GM21360 (cell line): Measurements from ENCODE around the gene FRAT1.
A peak's percentile ranks its signal among the peaks of the same experiment; 100 is the strongest.
"Not testable (repeated sequence)": the region's sequence is repeated elsewhere in the genome, so short reads cannot be mapped to it uniquely, and the experiment has no call there.

Source experiments
- ATAC-seq: cut with Tn5 transposase; IDR thresholded peaks from one replicate; pipeline ENCODE4 v1.9.1; 2021; ENCODE audit warnings: mild to moderate bottlenecking, moderate library complexity; ENCODE audit not compliant: unreplicated experiment

Gene FRAT1, protein sequence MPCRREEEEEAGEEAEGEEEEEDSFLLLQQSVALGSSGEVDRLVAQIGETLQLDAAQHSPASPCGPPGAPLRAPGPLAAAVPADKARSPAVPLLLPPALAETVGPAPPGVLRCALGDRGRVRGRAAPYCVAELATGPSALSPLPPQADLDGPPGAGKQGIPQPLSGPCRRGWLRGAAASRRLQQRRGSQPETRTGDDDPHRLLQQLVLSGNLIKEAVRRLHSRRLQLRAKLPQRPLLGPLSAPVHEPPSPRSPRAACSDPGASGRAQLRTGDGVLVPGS

GRCh38 chr10:97318772-97319651, at the start of gene FRAT1:
TSS of gene FRAT1 (plus strand) at chr10:97319271. CDS start at chr10:97319454, 183 bp downstream.
- ATAC-seq: peak; percentile 76

GRCh38 chr10:97270523-97271154, 48.4 kb upstream of the FRAT1 start:
- ATAC-seq: no peak

GRCh38 chr10:97273700-97274099, 45.4 kb upstream of the FRAT1 start:
- ATAC-seq: no peak

GRCh38 chr10:97274828-97275227, 44.2 kb upstream of the FRAT1 start:
- ATAC-seq: no peak

GRCh38 chr10:97277551-97277950, 41.5 kb upstream of the FRAT1 start:
- no peak for ATAC-seq

- ATAC-seq: no peak
These were observed 40.5 kb upstream of the FRAT1 start for GRCh38 chr10:97278491-97278989.

DNA sequence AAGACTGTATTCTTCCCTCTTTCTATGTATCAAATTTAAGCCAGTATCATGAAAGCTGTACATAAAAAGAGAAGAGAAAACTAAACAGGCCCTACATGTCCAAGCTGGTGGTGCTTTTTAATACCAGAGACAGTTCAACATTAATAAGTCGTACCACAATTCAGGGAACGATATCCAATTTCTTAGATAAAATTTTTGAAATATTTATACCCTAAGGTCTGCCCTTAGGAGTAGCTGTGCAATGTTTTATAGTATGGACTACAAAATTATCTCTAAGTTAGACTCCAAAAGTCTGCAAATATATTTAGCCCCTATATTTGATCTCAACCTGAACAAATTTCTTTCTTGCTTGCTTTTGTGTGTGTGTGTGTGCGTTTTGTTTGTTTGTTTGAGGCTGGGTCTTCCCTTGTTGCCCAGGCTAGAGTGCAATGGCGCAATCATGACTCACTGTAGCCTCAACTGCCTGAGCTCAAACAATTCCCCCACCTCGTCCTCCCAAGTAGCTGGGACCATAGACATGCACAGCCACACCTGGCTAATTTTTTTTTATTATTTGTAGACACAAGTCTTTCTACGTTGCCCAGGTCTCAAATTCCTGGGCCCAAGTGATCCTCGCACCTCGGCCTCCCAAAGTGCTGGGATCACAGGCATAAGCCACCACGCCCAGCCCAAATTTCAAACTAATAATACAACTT, 39.8 kb upstream of the FRAT1 start:
- no peak for ATAC-seq

- ATAC-seq: no peak
These were observed 38.3 kb upstream of the FRAT1 start for GRCh38 chr10:97280783-97281182.

- not testable (repeated sequence) for ATAC-seq
These were observed 29.0 kb upstream of the FRAT1 start for GRCh38 chr10:97290076-97290475.

DNA sequence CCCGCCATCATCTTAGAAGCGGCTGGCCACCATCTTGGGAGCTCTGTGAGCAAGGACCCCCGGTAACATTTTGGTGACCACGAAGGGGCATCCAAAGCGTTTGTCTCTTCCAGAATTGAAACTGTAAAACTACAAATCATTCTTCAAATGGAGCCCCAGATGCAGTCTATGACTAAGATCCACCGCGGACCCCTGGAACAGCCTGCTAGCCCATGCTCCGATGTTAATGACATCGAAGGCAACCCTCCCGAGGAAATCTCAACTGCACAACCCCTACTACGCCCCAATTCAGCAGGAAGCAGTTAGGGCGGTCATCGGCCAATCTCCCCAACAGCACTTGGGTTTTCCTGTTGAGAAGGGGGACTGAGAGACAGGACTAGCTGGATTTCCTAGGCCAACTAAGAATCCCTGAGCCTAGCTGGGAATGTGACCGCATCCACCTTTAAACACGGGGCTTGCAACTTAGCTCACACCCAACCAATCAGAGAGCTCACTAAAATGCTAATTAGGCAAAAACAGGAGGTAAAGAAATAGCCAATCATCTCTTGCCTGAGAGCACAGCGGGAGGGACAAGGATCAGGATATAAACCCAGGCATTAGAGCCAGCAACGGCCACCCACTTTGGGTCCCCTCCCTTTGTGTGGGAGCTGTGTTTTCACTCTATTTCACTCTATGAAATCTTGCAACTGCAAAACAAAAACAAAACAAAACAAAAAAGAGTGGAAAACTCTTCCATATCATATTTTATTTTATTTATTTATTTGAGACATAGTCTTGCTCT, 28.3 kb upstream of the FRAT1 start:
- not testable (repeated sequence) for ATAC-seq

GRCh38 chr10:97291357-97292096, 27.5 kb upstream of the FRAT1 start:
- no peak for ATAC-seq

GRCh38 chr10:97292097-97292861, 26.8 kb upstream of the FRAT1 start, which contains the start of gene ARHGAP19:
TSS of gene ARHGAP19 (minus strand) at chr10:97292637. CDS start at chr10:97292627, 10 bp downstream.
- peak; percentile 93 for ATAC-seq

GRCh38 chr10:97292862-97293198, 26.2 kb upstream of the FRAT1 start:
- ATAC-seq: no peak

DNA sequence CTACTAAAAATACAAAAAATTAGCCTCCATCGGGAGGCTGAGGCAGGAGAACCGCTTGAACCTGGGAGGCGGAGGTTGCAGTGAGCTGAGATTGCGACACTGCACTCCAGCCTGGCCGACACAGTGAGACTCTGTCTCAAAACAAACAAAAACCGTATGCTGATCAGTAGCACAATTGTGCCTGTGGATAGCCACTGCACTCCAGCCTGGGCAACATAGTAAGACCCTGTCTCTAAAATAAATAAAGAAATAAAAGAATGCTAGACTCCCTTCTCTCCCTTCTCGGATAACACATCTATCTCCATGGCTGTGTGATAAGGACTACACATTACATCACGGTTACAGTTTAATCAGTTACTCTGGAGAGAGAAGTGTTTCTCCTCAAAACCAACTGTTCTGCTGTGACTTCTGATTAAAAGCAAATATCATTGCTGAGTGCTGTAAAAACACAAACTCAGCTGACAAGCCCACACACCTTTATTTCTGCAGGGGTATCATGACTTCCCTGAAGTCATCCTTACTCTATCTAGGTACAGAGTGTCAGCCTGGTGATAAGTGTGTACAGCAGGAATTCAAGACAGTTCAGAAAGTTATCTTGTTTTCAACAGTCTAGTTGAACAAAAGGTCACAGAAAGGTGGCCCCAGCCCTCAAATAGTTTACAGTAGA, 21.4 kb upstream of the FRAT1 start:
- no peak for ATAC-seq

GRCh38 chr10:97298223-97298571, 20.9 kb upstream of the FRAT1 start:
- no peak for ATAC-seq

DNA sequence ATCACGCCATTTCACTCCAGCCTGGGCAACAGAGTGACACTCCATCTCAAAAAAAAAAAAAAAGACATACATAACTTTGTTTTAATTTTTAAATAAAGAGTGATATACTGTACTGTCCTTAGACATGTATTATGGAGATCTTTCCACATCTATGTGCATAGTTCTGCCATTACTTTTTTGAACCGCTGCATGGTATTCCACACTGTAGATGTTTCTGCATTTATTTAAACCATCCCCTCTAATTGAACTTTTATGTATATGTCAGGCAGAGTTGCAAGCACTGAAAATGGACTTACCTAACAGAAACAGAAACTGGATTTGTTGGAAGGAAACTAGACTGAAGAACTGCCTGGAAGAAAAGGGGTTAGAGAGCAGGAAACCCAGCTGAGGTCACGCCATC, 18.1 kb upstream of the FRAT1 start:
- ATAC-seq: no peak

DNA sequence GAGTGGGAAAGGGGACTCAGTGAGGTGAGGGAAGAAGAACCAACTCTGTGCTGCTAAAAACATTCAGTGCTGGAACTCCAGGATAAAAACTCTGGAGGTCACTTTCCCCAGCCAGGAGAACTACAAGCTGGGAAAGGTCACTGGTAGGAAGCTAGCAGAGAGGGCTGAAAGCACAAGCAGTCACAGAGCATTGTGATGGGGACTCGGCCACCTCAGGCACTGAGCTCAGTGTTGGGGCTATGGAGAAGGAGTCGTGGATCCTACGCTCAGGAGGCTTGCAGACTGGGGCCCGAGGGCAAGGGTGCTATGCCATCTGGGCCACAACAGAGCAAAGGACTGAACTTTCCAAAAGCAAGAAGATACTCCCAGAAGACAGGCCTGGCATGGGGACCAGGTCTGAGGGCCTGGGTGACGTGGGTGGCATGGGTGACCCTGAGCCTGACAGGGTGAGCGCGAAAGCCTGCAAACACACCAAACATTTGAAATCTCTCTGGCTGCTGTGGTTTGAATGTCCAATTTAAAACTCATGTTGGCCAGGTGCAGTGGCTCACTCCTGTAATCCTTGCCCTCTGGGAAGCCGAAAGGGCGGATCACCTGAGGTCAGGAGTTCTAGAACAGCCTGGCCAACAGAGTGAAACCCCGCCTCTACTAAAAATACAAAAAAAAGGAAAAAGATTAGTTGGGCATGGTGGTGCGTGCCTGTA, 16.8 kb upstream of the FRAT1 start:
- no peak for ATAC-seq

DNA sequence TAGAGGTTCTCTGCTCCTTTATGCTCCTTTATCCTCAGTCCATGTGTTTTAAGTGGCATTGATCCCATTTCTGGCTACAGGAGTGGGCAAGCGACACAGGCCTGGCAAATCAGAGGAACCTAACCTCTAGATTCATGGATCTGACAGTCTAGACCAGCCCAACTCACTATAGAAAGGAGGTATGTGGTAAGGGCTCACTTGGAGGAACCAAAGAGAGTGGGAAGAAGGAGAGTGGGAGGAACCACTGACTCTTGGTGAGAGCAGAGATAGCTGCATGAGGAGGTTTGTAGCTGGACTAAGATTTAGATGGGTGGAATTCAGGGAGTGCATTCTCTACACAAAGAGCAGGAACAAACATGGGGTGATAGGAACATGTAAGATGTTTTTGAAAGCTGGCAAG, 11.6 kb upstream of the FRAT1 start:
- no peak for ATAC-seq
